Chondrocyte (in vitro differentiated cells): ENCODE measurements around the gene CDH18. TPM values are rescaled to one million over a fixed set of nuclear protein-coding genes. Genes with fewer than 3 reads are reported as not detected.

ENCODE experiments used
- DNase-seq: peaks from one replicate; pipeline ENCODE4 v3.0.0; 2021; ENCODE audit warnings: mixed read lengths, low spot score
- H3K27ac Mint-ChIP-seq: one replicate; pipeline ENCODE4 v1.8.0; 2021; ENCODE audit warnings: mild to moderate bottlenecking, moderate library complexity, mixed read lengths; ENCODE audit not compliant: unreplicated experiment
- H3K27me3 Mint-ChIP-seq: 2 replicates; pipeline ENCODE4 v1.8.0; 2021; ENCODE audit warnings: low read depth, mixed read lengths
- H3K36me3 Mint-ChIP-seq: 2 replicates; pipeline ENCODE4 v1.8.0; 2021; ENCODE audit warnings: low read depth, mixed read lengths
- H3K4me1 Mint-ChIP-seq: 2 replicates; pipeline ENCODE4 v1.8.0; 2021; ENCODE audit warnings: low read depth, mild to moderate bottlenecking, mixed read lengths
- H3K4me3 Mint-ChIP-seq: one replicate; pipeline ENCODE4 v1.8.0; 2021; ENCODE audit warnings: mild to moderate bottlenecking, moderate library complexity, mixed read lengths; ENCODE audit not compliant: unreplicated experiment
- H3K9me3 Mint-ChIP-seq: 2 replicates; pipeline ENCODE4 v1.8.0; 2021; ENCODE audit warnings: low read depth, mixed read lengths
- CTCF ChIP-seq: fragments of 200-600 bp; sonication (generic); IDR thresholded peaks from 2 replicates; pipeline ENCODE4 v1.5.0; 2021; ENCODE audit warnings: antibody characterized with exemption, mild to moderate bottlenecking, moderate library complexity
- total RNA-seq: library from RNA; stranded (reverse); gene quantifications from 3 replicates; pipeline ENCODE4 v1.2.1, GENCODE V29; 2021

CDH18 gene
- total RNA-seq, 1 donor from 2014 or later = not detected

- Mint-ChIP-seq H3K4me1 (no peaks in the 10 kb centered on the region), H3K36me3 (no peaks in the 10 kb centered on the region), H3K4me3 (no peak overlapping the region), H3K9me3 (no peaks in the 10 kb centered on the region), H3K27me3 (peaks cover 28% of the 10 kb centered on the region), H3K27ac (no peak overlapping the region)
- DNase-seq = no peak
- no peak for TF ChIP-seq CTCF
Measured at GRCh38 chr5:19940192-19940591, 47.8 kb downstream of the CDH18 start.

- peaks cover 4% of the 10 kb centered on the region for H3K4me1 Mint-ChIP-seq
- H3K9me3 Mint-ChIP-seq = no peaks in the 10 kb centered on the region
- H3K4me3 Mint-ChIP-seq = no peak overlapping the region
- no peak overlapping the region for H3K27ac Mint-ChIP-seq
- no peaks in the 10 kb centered on the region for H3K36me3 Mint-ChIP-seq
- no peak for DNase-seq
- no peak for TF ChIP-seq CTCF
- H3K27me3 Mint-ChIP-seq = peaks cover 3% of the 10 kb centered on the region
Measured at GRCh38 chr5:19930451-19930850, 57.5 kb downstream of the CDH18 start.

- Mint-ChIP-seq H3K4me3 (no peak overlapping the region), H3K36me3 (no peaks in the 10 kb centered on the region), H3K4me1 (peaks cover 4% of the 10 kb centered on the region), H3K27me3 (peaks cover 3% of the 10 kb centered on the region), H3K9me3 (no peaks in the 10 kb centered on the region), H3K27ac (peak overlapping the region; percentile 56)
- no peak for DNase-seq
- no peak for TF ChIP-seq CTCF
Measured at GRCh38 chr5:19928562-19929421, 59.2 kb downstream of the CDH18 start.

DNA sequence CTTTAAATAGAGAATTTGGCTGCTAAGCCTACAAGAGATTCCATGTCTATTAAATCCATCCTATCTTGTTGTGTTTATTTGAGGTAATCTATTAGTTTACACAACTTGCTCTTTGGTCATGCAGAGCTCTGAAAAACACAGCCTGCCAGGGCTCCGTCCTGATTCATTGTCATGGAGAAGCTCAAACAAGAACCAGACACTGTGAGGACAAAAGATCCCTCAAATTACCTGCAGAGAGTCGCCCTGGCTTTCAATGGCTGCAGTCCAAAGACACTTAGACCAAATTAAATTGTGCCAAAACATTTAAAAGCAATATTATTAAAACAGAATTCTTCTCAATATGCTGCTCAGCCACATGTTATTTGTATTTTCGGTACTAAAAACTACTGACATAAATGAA is 60.1 kb downstream of the CDH18 start:
- no peak overlapping the region for H3K4me3 Mint-ChIP-seq
- peaks cover 4% of the 10 kb centered on the region for H3K4me1 Mint-ChIP-seq
- H3K27me3 Mint-ChIP-seq = peaks cover 2% of the 10 kb centered on the region
- H3K27ac Mint-ChIP-seq = no peak overlapping the region
- H3K9me3 Mint-ChIP-seq = no peaks in the 10 kb centered on the region
- no peaks in the 10 kb centered on the region for H3K36me3 Mint-ChIP-seq
- no peak for TF ChIP-seq CTCF
- DNase-seq = no peak

DNA sequence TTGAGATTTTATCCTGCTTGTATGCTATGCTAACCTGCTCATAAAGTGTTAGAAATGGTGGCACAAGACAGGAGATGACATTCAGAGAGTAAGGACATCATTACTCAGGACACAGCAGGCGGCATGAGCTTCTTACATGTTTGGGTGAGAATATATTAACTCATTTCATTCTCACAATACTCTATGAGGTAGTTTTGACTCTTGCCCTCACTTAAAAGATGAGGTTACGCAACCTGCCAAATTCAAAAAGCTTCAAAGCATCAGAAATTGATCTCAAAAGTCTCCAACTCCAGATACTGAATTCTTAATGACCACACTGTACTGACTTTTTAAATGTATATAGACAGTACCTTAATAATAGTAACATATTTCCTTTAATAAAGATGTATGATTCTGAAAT is 60.8 kb downstream of the CDH18 start:
- Mint-ChIP-seq H3K27me3 (peaks cover 2% of the 10 kb centered on the region), H3K27ac (no peak overlapping the region)

More for the DNA sequence above, 60.8 kb downstream of the CDH18 start:
- Mint-ChIP-seq H3K4me1 (peaks cover 4% of the 10 kb centered on the region), H3K9me3 (no peaks in the 10 kb centered on the region), H3K36me3 (no peaks in the 10 kb centered on the region), H3K4me3 (no peak overlapping the region)
- TF ChIP-seq CTCF = no peak
- no peak for DNase-seq
